GM12878 (cell line): ENCODE measurements around the gene CAMTA1. TPM values are rescaled to one million over a fixed set of nuclear protein-coding genes. Genes with fewer than 3 reads are reported as not detected.

ENCODE experiments used
- ATAC-seq: fragments of 200-7000 bp; cut with Tn5 transposase; 3 replicates; pipeline ENCODE4 v1.9.1; 2020; ENCODE audit warnings: mild to moderate bottlenecking, moderate library complexity
- BruUV-seq: library from RNA; stranded (reverse); fragments of 400-500 nt; replicated peaks from 2 replicates; lab custom pipeline; 2021; lab: Mats Ljungman, UMichigan
- CTCF ChIA-PET: fragments of 300-600 bp; sonication (Branson Sonifier 250); formaldehyde crosslinking; extraction: SDS; loops from one replicate; lab custom pipeline; 2021; ENCODE audit warnings: inconsistent platforms; lab: Yijun Ruan, JAX
- POLR2A ChIA-PET: fragments of 350-600 bp; formaldehyde crosslinking; extraction: SDS; loops from one replicate; lab custom pipeline; 2021; ENCODE audit warnings: inconsistent platforms; lab: Charles Lee
- RAD21 ChIA-PET: fragments of 300-600 bp; sonication (Branson Sonifier 250); formaldehyde crosslinking; loops from one replicate; lab custom pipeline; 2023; ENCODE audit warnings: antibody characterized with exemption; ENCODE audit not compliant: unreplicated experiment; lab: Charles Lee
- SMC1A ChIA-PET: fragments of 300-600 bp; sonication (Branson Sonifier 250); formaldehyde crosslinking; loops from one replicate; lab custom pipeline; 2023; ENCODE audit not compliant: unreplicated experiment, uncharacterized antibody; lab: Charles Lee
- DNase-seq: peaks from one replicate; pipeline ENCODE4 v3.0.0-alpha.2; 2011; ENCODE audit warnings: low read depth, low spot score
- FAIRE-seq: peaks from 3 replicates; lab custom pipeline; 2011; peaks lifted over from hg19 to GRCh38; lab: Jason Lieb, UNC
- H2AFZ ChIP-seq: 2 replicates; pipeline ENCODE4 v1.6.0; 2011; ENCODE audit warnings: low read depth, low read length, control low read depth; ENCODE audit not compliant: control insufficient read depth
- H3K27ac ChIP-seq: 2 replicates; pipeline ENCODE4 v1.5.1; 2011; ENCODE audit warnings: control low read depth; ENCODE audit not compliant: control insufficient read depth, insufficient read depth
- H3K27me3 ChIP-seq, 2 experiments: replicated peaks in 1 of 2; 2 replicates each; pipeline versions ENCODE4 v1.6.0 to v1.6.1; 2011; ENCODE audit warnings: low read length in 1 of 2; ENCODE audit not compliant: control insufficient read depth in 2 of 2, insufficient read depth in 2 of 2
- H3K36me3 ChIP-seq, 2 experiments: 2 replicates each; pipeline ENCODE4 v1.5.1; 2011; ENCODE audit warnings: low read length in 1 of 2; ENCODE audit not compliant: control insufficient read depth in 2 of 2, insufficient read depth in 2 of 2
- H3K4me1 ChIP-seq: 2 replicates; pipeline ENCODE4 v1.6.1; 2011; ENCODE audit warnings: mild to moderate bottlenecking, low read length, moderate library complexity, mixed read lengths; ENCODE audit not compliant: control insufficient read depth, insufficient read depth
- H3K4me2 ChIP-seq: 2 replicates; pipeline ENCODE4 v1.6.0; 2011; ENCODE audit warnings: control low read depth; ENCODE audit not compliant: control insufficient read depth, insufficient read depth
- H3K4me3 ChIP-seq: fragments of 200-600 bp; sonication (generic); 2 replicates; pipeline ENCODE4 v1.5.1; 2016
- H3K79me2 ChIP-seq: 2 replicates; pipeline ENCODE4 v1.6.0; 2011; ENCODE audit warnings: low read length; ENCODE audit not compliant: control insufficient read depth, insufficient read depth
- H3K9ac ChIP-seq: 2 replicates; pipeline ENCODE4 v1.8.0; 2011; ENCODE audit warnings: low read length, control low read depth, mixed read lengths; ENCODE audit not compliant: control insufficient read depth, insufficient read depth
- H3K9me3 ChIP-seq: replicated peaks from 3 replicates; pipeline ENCODE4 v1.5.1; 2011; ENCODE audit warnings: mild to moderate bottlenecking, low read length; ENCODE audit not compliant: control insufficient read depth, insufficient read depth
- H4K20me1 ChIP-seq: 2 replicates; pipeline ENCODE4 v1.6.0; 2011; ENCODE audit not compliant: control insufficient read depth, insufficient read depth
- HDGF ChIP-seq: fragments of 450-650 bp; IDR thresholded peaks from 2 replicates; pipeline ENCODE4 v1.6.1; 2016; ENCODE audit warnings: antibody characterized with exemption
- MEF2B ChIP-seq: fragments of 450-650 bp; IDR thresholded peaks from 2 replicates; pipeline ENCODE4 v1.6.1; 2018; ENCODE audit warnings: mild to moderate bottlenecking, moderate library complexity; ENCODE audit not compliant: partially characterized antibody, poor library complexity, severe bottlenecking
- SRF ChIP-seq, 2 experiments: IDR thresholded peaks; 2 replicates each; pipeline ENCODE4 v1.6.1; 2011; ENCODE audit warnings: low read depth in 2 of 2, low read length in 2 of 2, mild to moderate bottlenecking in 1 of 2, moderate library complexity in 1 of 2
- SUPT20H ChIP-seq: IDR thresholded peaks from 2 replicates; pipeline ENCODE4 v1.6.1; 2011; ENCODE audit warnings: low read depth, mild to moderate bottlenecking, low read length, moderate library complexity, borderline replicate concordance; ENCODE audit not compliant: control insufficient read depth
- TBL1XR1 ChIP-seq: IDR thresholded peaks from 2 replicates; pipeline ENCODE4 v1.6.1; 2012; ENCODE audit warnings: low read depth, low read length, improper control_type of control experiment
- TCF12 ChIP-seq: IDR thresholded peaks from 2 replicates; pipeline ENCODE4 v1.6.1; 2011; ENCODE audit warnings: low read depth, mild to moderate bottlenecking, low read length
- WGBS: methylation state at CpG from one replicate; pipeline ENCODE4 v1.1.6; 2016; ENCODE audit warnings: low lambda C conversion rate; ENCODE audit not compliant: insufficient replicate concordance, insufficient coverage; ENCODE audit errors: missing lambda C conversion rate; 5-methylcytosine and 5-hydroxymethylcytosine counted together
- in situ Hi-C: fragments of 300-500 bp; cut with MboI; formaldehyde crosslinking; loops from 9 replicates; pipeline ENCODE4 v1.14.3; 2018; ENCODE audit warnings: mixed read lengths
- intact Hi-C: fragments of 100-400 bp; cut with micrococcal nuclease; formaldehyde crosslinking; loops from one replicate; pipeline ENCODE4 v1.14.2; 2022; ENCODE audit not compliant: unreplicated experiment
- polyA plus RNA-seq, 11 experiments: library from polyadenylated mRNA; depleted of rRNA in 4 of 11; unstranded in 6 of 11; stranded (reverse) in 5 of 11; fragments of >200 nt; fragmentation: Nextera tagmentation in 4 of 11; fragmentation: Illumina TruSeq in 1 of 11; extraction: Ambion mirVana in 4 of 11; extraction: Trizol in 1 of 11; gene quantifications; 1 replicate in 1 of 11; 2 replicates in 10 of 11; pipeline versions ENCODE4 v1.2.1 to v1.2.3, GENCODE V29; 2011 to 2016; ENCODE audit warnings: inconsistent platforms in 2 of 11, missing spikeins in 2 of 11, low read depth in 1 of 11
- total RNA-seq, 4 experiments: library from RNA; depleted of rRNA in 3 of 4; stranded (reverse); fragments of >200 nt in 3 of 4; fragmentation: Illumina TruSeq in 1 of 4; extraction: Trizol in 1 of 4; gene quantifications; 2 replicates each; pipeline versions ENCODE4 v1.2.1 to v1.2.3, GENCODE V29; 2013 to 2021
- TF ChIP-seq, protein P1 (sequence below): fragments of 150-350 bp; IDR thresholded peaks from 2 replicates; pipeline ENCODE4 v1.6.1; 2014; ENCODE audit warnings: mild to moderate bottlenecking, low read depth, low read length

CAMTA1 gene
- total and polyA plus RNA-seq, 10 of the 15 experiments (the other 5 are each of a cell fraction or from before 2014, with no cell fraction given) = 37.7 to 148 (median 76.4) TPM

DNA sequence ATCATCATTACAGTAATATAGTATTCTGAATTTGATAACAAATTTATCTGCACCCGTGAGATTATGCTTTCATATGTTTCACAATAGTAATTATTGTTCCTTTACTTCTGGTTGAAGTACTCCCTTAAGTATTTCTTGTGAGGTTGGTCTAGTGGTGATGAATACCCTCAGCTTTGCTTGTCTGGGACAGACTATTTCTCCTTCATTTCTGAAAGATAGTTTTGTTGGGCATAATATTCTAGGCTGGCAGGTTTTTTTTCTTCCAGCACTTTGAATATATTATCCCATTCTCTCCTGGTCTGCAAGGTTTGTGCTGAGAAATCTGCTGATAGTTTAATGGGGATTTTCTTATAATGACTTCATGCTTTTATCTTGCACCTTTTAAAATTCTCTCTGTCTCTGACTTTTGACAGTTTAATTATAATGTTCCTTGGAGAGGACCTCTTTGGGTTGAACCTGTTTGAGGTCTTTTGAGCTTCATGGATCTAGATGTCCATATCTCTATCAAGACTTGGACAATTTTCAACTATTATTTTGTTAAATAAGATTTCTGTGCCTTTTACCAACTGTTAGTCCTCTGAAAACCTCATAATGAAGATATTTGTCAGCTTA lies 614.4 kb downstream of the CAMTA1 start:
- Histone ChIP-seq H3K4me1 (peaks cover 27% of the 10 kb centered on the region), H3K79me2 (no peaks in the 10 kb centered on the region), H3K27ac (no peak overlapping the region), H2AFZ (no peak overlapping the region), H3K36me3 (no peaks in the 10 kb centered on the region), H4K20me1 (no peaks in the 10 kb centered on the region), H3K4me2 (no peak overlapping the region), H3K9me3 (peaks cover 5% of the 10 kb centered on the region; the same call in 2 of the 3 replicates), H3K9ac (no peak overlapping the region), H3K27me3 (no peaks in the 10 kb centered on the region), H3K4me3 (no peak overlapping the region)
- CTCF ChIA-PET = interaction anchor here (0.8 to 1.8 kb wide), 2 partner anchors 11 to 27 kb away, joined by 3 to 6 read pairs; no protein-coding TSS in a partner anchor
- SMC1A ChIA-PET = no interaction called here
- no peak for TF ChIP-seq MEF2B
- TF ChIP-seq SRF (IDR thresholded peaks at IDR 0.05; ENCODE audit: low read depth in 2 of 2, low read length in 2 of 2) = no peak
- no peak for TF ChIP-seq SUPT20H
- TF ChIP-seq TBL1XR1 = no peak
- no peak for TF ChIP-seq HDGF
- TF ChIP-seq, protein P1, sequence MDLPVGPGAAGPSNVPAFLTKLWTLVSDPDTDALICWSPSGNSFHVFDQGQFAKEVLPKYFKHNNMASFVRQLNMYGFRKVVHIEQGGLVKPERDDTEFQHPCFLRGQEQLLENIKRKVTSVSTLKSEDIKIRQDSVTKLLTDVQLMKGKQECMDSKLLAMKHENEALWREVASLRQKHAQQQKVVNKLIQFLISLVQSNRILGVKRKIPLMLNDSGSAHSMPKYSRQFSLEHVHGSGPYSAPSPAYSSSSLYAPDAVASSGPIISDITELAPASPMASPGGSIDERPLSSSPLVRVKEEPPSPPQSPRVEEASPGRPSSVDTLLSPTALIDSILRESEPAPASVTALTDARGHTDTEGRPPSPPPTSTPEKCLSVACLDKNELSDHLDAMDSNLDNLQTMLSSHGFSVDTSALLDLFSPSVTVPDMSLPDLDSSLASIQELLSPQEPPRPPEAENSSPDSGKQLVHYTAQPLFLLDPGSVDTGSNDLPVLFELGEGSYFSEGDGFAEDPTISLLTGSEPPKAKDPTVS = no peak
- no peak for TF ChIP-seq TCF12
- intact Hi-C loops (no loop called here), in situ Hi-C loops (no loop called here)
- POLR2A ChIA-PET = no interaction called here
- DNase-seq = no peak
- BruUV-seq = no TSS peak
- 37% methylated on average over 1 of the region's 1 CpG for WGBS
- RAD21 ChIA-PET = no interaction called here
- no peak for ATAC-seq
- FAIRE-seq = no peak
